Measurements from ENCODE around the gene KRTAP5-2. TPM values are rescaled to one million over a fixed set of nuclear protein-coding genes. Genes with fewer than 3 reads are reported as not detected.

The KRTAP5-2 gene
- total RNA-seq, 5 donors from 2014 or later (not counting 1 experiment from before 2014, with no cell fraction given) = not detected

GRCh38 chr11:1636291-1636950, 38.3 kb upstream of the KRTAP5-2 start:
- Mint-ChIP-seq H3K27ac (no peak overlapping the region), H3K4me1 (peaks cover 3 to 15% (median 8%) of the 10 kb centered on the region in 3 donors), H3K27me3 (peaks cover 17 to 55% of the 10 kb centered on the region in 2 donors), H3K36me3 (no peaks in the 10 kb centered on the region), H3K4me3 (no peak overlapping the region), H3K9me3 (no peaks in the 10 kb centered on the region)
- ATAC-seq (replicated peaks in 1 of 4) = no peak
- H3K27me3 ChIP-seq (replicated peaks in 1 of 2; ENCODE audit: control insufficient read depth in 2 of 2, extremely low read depth in 1 of 2, insufficient read depth in 2 of 2, low read length in 1 of 2) = peaks cover 0 to 50% of the 10 kb centered on the region in 2 experiments
- peaks cover 0 to 11% of the 10 kb centered on the region in 2 experiments for H3K4me1 ChIP-seq (ENCODE audit: control insufficient read depth in 1 of 2, extremely low read depth in 1 of 2, insufficient read depth in 2 of 2, low read length in 2 of 2)
- ChIA-PET CTCF (interaction anchor here in 1 of 2 donors (1.5 kb wide), 1 partner anchor 200 kb away, joined by 4 read pairs; no protein-coding TSS in a partner anchor), POLR2A (no interaction called here)
- no peaks in the 10 kb centered on the region for H3K9me3 ChIP-seq
- DNase-seq = no peak
- H3K4me3 ChIP-seq (ENCODE audit: control insufficient read depth in 1 of 2, extremely low read depth in 1 of 2, low read length in 1 of 2) = no peak overlapping the region
- 85% methylated on average over 11 of the region's 19 CpGs for WGBS (ENCODE audit: insufficient coverage)
- H3K27ac ChIP-seq (ENCODE audit: low read length) = no peak overlapping the region
- no peaks in the 10 kb centered on the region for H3K36me3 ChIP-seq (ENCODE audit: control insufficient read depth in 2 of 2, extremely low read depth in 1 of 2, insufficient read depth in 1 of 2, low read length in 1 of 2)

- no peak for ATAC-seq (replicated peaks in 1 of 4)
- H3K27me3 Mint-ChIP-seq = peaks cover 18 to 56% of the 10 kb centered on the region in 2 donors
- ChIA-PET POLR2A (no interaction called here), CTCF (no interaction called here)
- H3K9me3 Mint-ChIP-seq = no peaks in the 10 kb centered on the region
- H3K36me3 Mint-ChIP-seq = no peaks in the 10 kb centered on the region
- Histone ChIP-seq H3K4me3 (ENCODE audit: control insufficient read depth in 1 of 2, extremely low read depth in 1 of 2, low read length in 1 of 2) (no peak overlapping the region), H3K27me3 (replicated peaks in 1 of 2; ENCODE audit: control insufficient read depth in 2 of 2, extremely low read depth in 1 of 2, insufficient read depth in 2 of 2, low read length in 1 of 2) (peaks cover 0 to 51% of the 10 kb centered on the region in 2 experiments), H3K4me1 (ENCODE audit: control insufficient read depth in 1 of 2, extremely low read depth in 1 of 2, insufficient read depth in 2 of 2, low read length in 2 of 2) (peaks cover 0 to 12% of the 10 kb centered on the region in 2 experiments), H3K9me3 (no peaks in the 10 kb centered on the region), H3K27ac (ENCODE audit: low read length) (no peak overlapping the region), H3K36me3 (ENCODE audit: control insufficient read depth in 2 of 2, extremely low read depth in 1 of 2, insufficient read depth in 1 of 2, low read length in 1 of 2) (no peaks in the 10 kb centered on the region)
- no peak overlapping the region for H3K27ac Mint-ChIP-seq
- 86% methylated on average over 9 of the region's 10 CpGs for WGBS (ENCODE audit: insufficient coverage)
- H3K4me3 Mint-ChIP-seq = no peak overlapping the region
- no peak for DNase-seq
- H3K4me1 Mint-ChIP-seq = peaks cover 6 to 13% (median 9%) of the 10 kb centered on the region in 3 donors
These were observed 35.8 kb upstream of the KRTAP5-2 start for GRCh38 chr11:1633864-1634263.

GRCh38 chr11:1632053-1632714, 34.1 kb upstream of the KRTAP5-2 start:
- Histone ChIP-seq H3K36me3 (ENCODE audit: control insufficient read depth in 2 of 2, extremely low read depth in 1 of 2, insufficient read depth in 1 of 2, low read length in 1 of 2) (no peaks in the 10 kb centered on the region), H3K27ac (ENCODE audit: low read length) (no peak overlapping the region), H3K4me3 (ENCODE audit: control insufficient read depth in 1 of 2, extremely low read depth in 1 of 2, low read length in 1 of 2) (no peak overlapping the region), H3K4me1 (ENCODE audit: control insufficient read depth in 1 of 2, extremely low read depth in 1 of 2, insufficient read depth in 2 of 2, low read length in 2 of 2) (peaks cover 0 to 15% of the 10 kb centered on the region in 2 experiments), H3K27me3 (replicated peaks in 1 of 2; ENCODE audit: control insufficient read depth in 2 of 2, extremely low read depth in 1 of 2, insufficient read depth in 2 of 2, low read length in 1 of 2) (peaks cover 0 to 54% of the 10 kb centered on the region in 2 experiments), H3K9me3 (no peaks in the 10 kb centered on the region)
- Mint-ChIP-seq H3K4me1 (peaks cover 7 to 15% (median 10%) of the 10 kb centered on the region in 3 donors), H3K27ac (no peak overlapping the region), H3K9me3 (no peaks in the 10 kb centered on the region), H3K27me3 (peaks cover 15 to 57% of the 10 kb centered on the region in 2 donors), H3K4me3 (peak overlapping the region in 1 of 3 donors; percentile 31), H3K36me3 (no peaks in the 10 kb centered on the region)
- ATAC-seq (replicated peaks in 1 of 4) (no peak), DNase-seq (no peak)
- POLR2A ChIA-PET = no interaction called here
- 46% methylated on average over 10 of the region's 11 CpGs for WGBS (ENCODE audit: insufficient coverage)
- CTCF ChIA-PET = interaction anchor here in 1 of 2 donors (0.6 kb wide), 1 partner anchor 13 kb away, joined by 3 read pairs; no protein-coding TSS in a partner anchor

- Mint-ChIP-seq H3K36me3 (no peaks in the 10 kb centered on the region), H3K9me3 (no peaks in the 10 kb centered on the region), H3K4me1 (peaks cover 7 to 15% (median 10%) of the 10 kb centered on the region in 3 donors), H3K27ac (no peak overlapping the region), H3K27me3 (peaks cover 15 to 54% of the 10 kb centered on the region in 2 donors), H3K4me3 (no peak overlapping the region)
- Histone ChIP-seq H3K9me3 (no peaks in the 10 kb centered on the region), H3K4me3 (ENCODE audit: control insufficient read depth in 1 of 2, extremely low read depth in 1 of 2, low read length in 1 of 2) (no peak overlapping the region), H3K36me3 (ENCODE audit: control insufficient read depth in 2 of 2, extremely low read depth in 1 of 2, insufficient read depth in 1 of 2, low read length in 1 of 2) (no peaks in the 10 kb centered on the region), H3K27ac (ENCODE audit: low read length) (no peak overlapping the region), H3K27me3 (replicated peaks in 1 of 2; ENCODE audit: control insufficient read depth in 2 of 2, extremely low read depth in 1 of 2, insufficient read depth in 2 of 2, low read length in 1 of 2) (peaks cover 0 to 55% of the 10 kb centered on the region in 2 experiments), H3K4me1 (ENCODE audit: control insufficient read depth in 1 of 2, extremely low read depth in 1 of 2, insufficient read depth in 2 of 2, low read length in 2 of 2) (peaks cover 0 to 15% of the 10 kb centered on the region in 2 experiments)
- ATAC-seq (replicated peaks in 1 of 4) (no peak), DNase-seq (no peak)
- WGBS (ENCODE audit: insufficient coverage) = 82% methylated on average over 11 of the region's 13 CpGs
- ChIA-PET POLR2A (interaction anchor here in 1 of 2 donors (0.6 kb wide), 1 partner anchor 15 kb away, joined by 8 read pairs; no protein-coding TSS in a partner anchor), CTCF (interaction anchor here in 1 of 2 donors (0.7 kb wide), 1 partner anchor 8 kb away, joined by 3 read pairs; no protein-coding TSS in a partner anchor)
These were observed 33.0 kb upstream of the KRTAP5-2 start for GRCh38 chr11:1631066-1631568.

- H3K9me3 ChIP-seq = no peaks in the 10 kb centered on the region
- Mint-ChIP-seq H3K9me3 (no peaks in the 10 kb centered on the region), H3K4me1 (peaks cover 7 to 10% (median 10%) of the 10 kb centered on the region in 3 donors), H3K27me3 (peaks cover 11 to 47% of the 10 kb centered on the region in 2 donors), H3K36me3 (no peaks in the 10 kb centered on the region), H3K4me3 (no peak overlapping the region), H3K27ac (no peak overlapping the region)
- ChIA-PET POLR2A (no interaction called here), CTCF (interaction anchor here in 1 of 2 donors (0.7 kb wide), 2 partner anchors 9 to 55 kb away, joined by 3 read pairs; no protein-coding TSS in a partner anchor)
- no peak for DNase-seq
- H3K27me3 ChIP-seq (replicated peaks in 1 of 2; ENCODE audit: control insufficient read depth in 2 of 2, extremely low read depth in 1 of 2, insufficient read depth in 2 of 2, low read length in 1 of 2) = peaks cover 0 to 55% of the 10 kb centered on the region in 2 experiments
- H3K36me3 ChIP-seq (ENCODE audit: control insufficient read depth in 2 of 2, extremely low read depth in 1 of 2, insufficient read depth in 1 of 2, low read length in 1 of 2) = no peaks in the 10 kb centered on the region
- WGBS (ENCODE audit: insufficient coverage) = 62% methylated on average over 2 of the region's 2 CpGs
- no peak overlapping the region for H3K4me3 ChIP-seq (ENCODE audit: control insufficient read depth in 1 of 2, extremely low read depth in 1 of 2, low read length in 1 of 2)
- H3K4me1 ChIP-seq (ENCODE audit: control insufficient read depth in 1 of 2, extremely low read depth in 1 of 2, insufficient read depth in 2 of 2, low read length in 2 of 2) = peaks cover 0 to 15% of the 10 kb centered on the region in 2 experiments
- H3K27ac ChIP-seq (ENCODE audit: low read length) = no peak overlapping the region
- ATAC-seq (replicated peaks in 1 of 4) = no peak
These were observed 32.2 kb upstream of the KRTAP5-2 start for GRCh38 chr11:1630271-1630670.
